ENCODE data around the gene HOXA5. TPM values are rescaled to one million over a fixed set of nuclear protein-coding genes. Genes with fewer than 3 reads are reported as not detected.

HOXA5 gene
- total RNA-seq, 2 donors from 2014 or later: 0.99 to 2.6 TPM

- no peaks in the 10 kb centered on the region for H3K36me3 ChIP-seq (replicated peaks in 1 of 2; ENCODE audit: insufficient read depth in 1 of 2, low read depth in 2 of 2)
- TF ChIP-seq POLR2A (IDR thresholded peaks at IDR 0.05) (no peak), CTCF (IDR thresholded peaks at IDR 0.05) (no peak)
- intact Hi-C loops (cut with DNase I): no loop called here
- ATAC-seq (no peak), DNase-seq (no peak)
- peaks cover 8% of the 10 kb centered on the region for H3K4me1 ChIP-seq
- H3K9me3 ChIP-seq: no peaks in the 10 kb centered on the region
- peaks cover 0 to 34% of the 10 kb centered on the region in 2 donors for H3K27me3 ChIP-seq
- 69 to 81% methylated on average over 4 of the region's 4 CpGs for WGBS, 2 donors
- H3K4me3 ChIP-seq: no peak overlapping the region
- peak overlapping the region in 1 of 4 donors; percentile 67 for H3K27ac ChIP-seq
These were observed 33.9 kb downstream of the HOXA5 start for GRCh38 chr7:27109466-27110185.

DNA sequence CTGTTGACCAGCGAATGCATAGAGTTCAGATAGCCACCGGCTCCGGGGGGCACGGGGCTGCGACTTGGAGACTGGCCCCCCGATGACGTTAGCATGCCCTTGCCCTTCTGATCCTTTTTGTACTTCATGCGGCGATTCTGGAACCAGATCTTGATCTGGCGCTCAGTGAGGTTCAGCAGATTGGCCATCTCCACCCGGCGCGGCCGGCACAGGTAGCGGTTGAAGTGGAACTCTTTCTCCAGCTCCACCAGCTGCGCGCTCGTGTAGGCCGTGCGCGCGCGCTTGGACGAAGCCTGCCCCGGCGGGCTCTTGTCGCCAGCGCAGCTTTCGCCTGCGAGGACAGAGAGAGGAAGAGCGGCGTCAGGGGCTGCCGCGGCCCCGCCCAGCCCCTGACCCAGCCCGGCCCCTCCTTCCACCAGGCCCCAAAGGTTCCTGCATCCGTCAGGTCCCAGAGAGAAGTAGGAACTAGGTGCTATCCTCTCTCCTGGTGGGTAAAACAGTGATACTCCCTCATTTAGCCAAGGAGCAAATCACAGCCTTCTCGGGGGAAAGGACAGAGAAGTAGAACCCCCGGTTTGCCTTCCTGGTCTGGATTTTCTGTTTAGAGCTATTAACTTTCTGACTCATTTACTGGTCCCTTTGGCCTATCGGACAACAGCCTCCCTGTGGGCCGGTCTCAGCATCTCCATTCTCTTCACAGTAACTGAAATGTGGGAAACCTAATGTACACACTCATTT lies 34.9 kb downstream of the HOXA5 start:
- H3K27ac ChIP-seq: peak overlapping the region; percentile 9 to 67 (median 57)
- H3K4me3 ChIP-seq: no peak overlapping the region
- TF ChIP-seq POLR2A (IDR thresholded peaks at IDR 0.05): peak in 2 of 3 donors; percentile 35
- no peak for TF ChIP-seq CTCF (IDR thresholded peaks at IDR 0.05)
- DNase-seq (peak in 1 of 4 donors; percentile 27), ATAC-seq (peak; percentile 62)
- H3K9me3 ChIP-seq: no peaks in the 10 kb centered on the region
- 11 to 33% methylated on average over 24 to 41 of the region's 41 CpGs for WGBS, 2 donors
- H3K4me1 ChIP-seq: peaks cover 12% of the 10 kb centered on the region
- intact Hi-C loops (cut with DNase I): no loop called here
- H3K27me3 ChIP-seq: peaks cover 0 to 36% of the 10 kb centered on the region in 2 donors
- no peaks in the 10 kb centered on the region for H3K36me3 ChIP-seq (replicated peaks in 1 of 2; ENCODE audit: insufficient read depth in 1 of 2, low read depth in 2 of 2)

- H3K27ac ChIP-seq: peak overlapping the region; percentile 9 to 67 (median 57)
- ATAC-seq (no peak), DNase-seq (no peak)
- intact Hi-C loops (cut with DNase I): no loop called here
- H3K36me3 ChIP-seq (replicated peaks in 1 of 2; ENCODE audit: insufficient read depth in 1 of 2, low read depth in 2 of 2): no peaks in the 10 kb centered on the region
- peaks cover 0 to 45% of the 10 kb centered on the region in 2 donors for H3K27me3 ChIP-seq
- TF ChIP-seq POLR2A (IDR thresholded peaks at IDR 0.05) (no peak), CTCF (IDR thresholded peaks at IDR 0.05) (no peak)
- 20 to 22% methylated on average over 28 to 45 of the region's 47 CpGs for WGBS, 2 donors
- no peak overlapping the region for H3K4me3 ChIP-seq
- no peaks in the 10 kb centered on the region for H3K9me3 ChIP-seq
- H3K4me1 ChIP-seq: peaks cover 14% of the 10 kb centered on the region
These were observed 35.8 kb downstream of the HOXA5 start for GRCh38 chr7:27107391-27108381.

- intact Hi-C loops (cut with DNase I): no loop called here
- Histone ChIP-seq H3K4me3 (no peak overlapping the region), H3K9me3 (no peaks in the 10 kb centered on the region), H3K27ac (peak overlapping the region in 3 of 4 donors; percentile 8 to 66 (median 59)), H3K4me1 (peaks cover 14% of the 10 kb centered on the region), H3K36me3 (replicated peaks in 1 of 2; ENCODE audit: insufficient read depth in 1 of 2, low read depth in 2 of 2) (no peaks in the 10 kb centered on the region), H3K27me3 (peaks cover 0 to 53% of the 10 kb centered on the region in 2 donors)
- no peak for ATAC-seq
- WGBS, 2 donors: 16 to 19% methylated on average over 14 of the region's 14 CpGs
- no peak for DNase-seq
- TF ChIP-seq CTCF (IDR thresholded peaks at IDR 0.05) (no peak), POLR2A (IDR thresholded peaks at IDR 0.05) (no peak)
These were observed 36.6 kb downstream of the HOXA5 start for GRCh38 chr7:27106901-27107240.
